ENCODE measurements around the gene NDST4. TPM values are rescaled to one million over a fixed set of nuclear protein-coding genes. Genes with fewer than 3 reads are reported as not detected.

NDST4 gene
- total and polyA plus RNA-seq, 2 donors from 2014 or later: not detected

DNA sequence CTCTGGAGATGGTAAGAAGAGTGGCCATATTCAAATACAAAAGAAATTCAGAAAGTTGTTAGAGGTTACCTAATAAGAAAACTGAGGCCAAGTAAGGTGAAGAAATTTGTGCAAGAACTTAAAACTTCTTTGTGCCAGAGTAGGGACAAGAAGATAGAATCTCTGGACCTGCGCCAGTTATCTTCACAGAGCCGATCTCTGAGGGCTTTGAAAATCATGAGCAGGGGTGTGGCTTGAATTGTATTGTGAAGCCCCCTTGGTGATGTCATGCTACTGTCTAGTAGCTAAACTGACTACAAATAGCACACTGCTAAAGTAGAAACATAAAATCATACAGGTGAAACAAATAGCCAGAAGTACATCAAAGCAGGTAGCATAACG lies 330.2 kb downstream of the NDST4 start:
- Histone ChIP-seq H3K27me3 (ENCODE audit: control insufficient read depth, insufficient read depth, low read length) (no peaks in the 10 kb centered on the region), H3K9ac (ENCODE audit: low read length in 3 of 3) (no peak overlapping the region), H3K4me1 (ENCODE audit: control insufficient read depth in 2 of 3, insufficient read depth in 2 of 3, low read depth in 1 of 3, low read length in 3 of 3) (no peaks in the 10 kb centered on the region), H3K4me3 (ENCODE audit: low read length in 3 of 3) (no peak overlapping the region), H3K36me3 (ENCODE audit: control insufficient read depth in 2 of 3, insufficient read depth in 3 of 3, low read length in 3 of 3) (no peaks in the 10 kb centered on the region), H3K9me3 (ENCODE audit: control insufficient read depth in 2 of 3, insufficient read depth in 1 of 3, low read length in 3 of 3) (no peaks in the 10 kb centered on the region), H3K27ac (ENCODE audit: low read depth in 2 of 2, low read length in 2 of 2) (no peak overlapping the region)
- intact Hi-C loops (cut with DNase I): no loop called here
- TF ChIP-seq, protein P1, sequence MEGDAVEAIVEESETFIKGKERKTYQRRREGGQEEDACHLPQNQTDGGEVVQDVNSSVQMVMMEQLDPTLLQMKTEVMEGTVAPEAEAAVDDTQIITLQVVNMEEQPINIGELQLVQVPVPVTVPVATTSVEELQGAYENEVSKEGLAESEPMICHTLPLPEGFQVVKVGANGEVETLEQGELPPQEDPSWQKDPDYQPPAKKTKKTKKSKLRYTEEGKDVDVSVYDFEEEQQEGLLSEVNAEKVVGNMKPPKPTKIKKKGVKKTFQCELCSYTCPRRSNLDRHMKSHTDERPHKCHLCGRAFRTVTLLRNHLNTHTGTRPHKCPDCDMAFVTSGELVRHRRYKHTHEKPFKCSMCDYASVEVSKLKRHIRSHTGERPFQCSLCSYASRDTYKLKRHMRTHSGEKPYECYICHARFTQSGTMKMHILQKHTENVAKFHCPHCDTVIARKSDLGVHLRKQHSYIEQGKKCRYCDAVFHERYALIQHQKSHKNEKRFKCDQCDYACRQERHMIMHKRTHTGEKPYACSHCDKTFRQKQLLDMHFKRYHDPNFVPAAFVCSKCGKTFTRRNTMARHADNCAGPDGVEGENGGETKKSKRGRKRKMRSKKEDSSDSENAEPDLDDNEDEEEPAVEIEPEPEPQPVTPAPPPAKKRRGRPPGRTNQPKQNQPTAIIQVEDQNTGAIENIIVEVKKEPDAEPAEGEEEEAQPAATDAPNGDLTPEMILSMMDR (IDR thresholded peaks at IDR 0.05; ENCODE audit: borderline replicate concordance, extremely low read depth, insufficient read depth): no peak
- FAIRE-seq (no peak), DNase-seq (no peak)

DNA sequence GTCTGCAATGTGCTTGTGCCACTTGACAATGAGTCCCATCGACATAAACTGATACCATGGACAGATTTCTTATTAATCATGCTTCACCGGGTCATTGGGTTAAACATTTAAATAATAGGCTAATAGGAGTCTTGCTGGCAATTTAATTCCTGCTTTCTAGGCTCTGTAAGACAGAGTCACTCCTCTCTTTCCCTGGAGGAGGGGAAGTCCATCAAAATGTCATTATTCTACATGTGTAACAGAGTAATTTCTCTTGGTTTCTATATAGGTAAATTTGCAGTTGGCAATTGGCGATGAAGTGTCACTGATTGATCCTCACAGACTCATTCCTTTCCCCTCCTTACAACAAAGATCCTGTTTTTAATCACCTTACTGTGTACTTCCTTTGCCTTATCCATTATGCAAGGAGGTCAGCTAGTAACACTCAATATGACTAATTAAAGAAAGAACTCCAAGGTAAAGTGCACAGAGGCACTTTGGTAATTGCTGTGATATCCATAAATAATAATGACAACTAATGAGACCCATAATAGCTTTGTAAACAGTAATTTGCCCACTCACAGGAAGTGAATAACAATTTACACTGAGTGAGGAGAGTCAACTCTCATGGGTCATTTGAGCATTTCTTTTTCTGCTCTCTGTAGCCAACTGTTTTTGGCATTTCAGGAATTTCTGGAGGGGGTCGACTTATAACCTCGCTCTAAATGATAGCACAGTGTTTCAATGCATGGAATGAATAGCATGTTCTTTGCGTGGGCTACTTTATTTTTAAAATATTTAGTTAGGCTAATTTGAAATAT lies 330.8 kb downstream of the NDST4 start:
- Histone ChIP-seq H3K4me1 (ENCODE audit: control insufficient read depth in 2 of 3, insufficient read depth in 2 of 3, low read depth in 1 of 3, low read length in 3 of 3) (no peaks in the 10 kb centered on the region), H3K9me3 (ENCODE audit: control insufficient read depth in 2 of 3, insufficient read depth in 1 of 3, low read length in 3 of 3) (no peaks in the 10 kb centered on the region), H3K27ac (ENCODE audit: low read depth in 2 of 2, low read length in 2 of 2) (no peak overlapping the region), H3K36me3 (ENCODE audit: control insufficient read depth in 2 of 3, insufficient read depth in 3 of 3, low read length in 3 of 3) (no peaks in the 10 kb centered on the region), H3K4me3 (ENCODE audit: low read length in 3 of 3) (no peak overlapping the region), H3K9ac (ENCODE audit: low read length in 3 of 3) (no peak overlapping the region), H3K27me3 (ENCODE audit: control insufficient read depth, insufficient read depth, low read length) (no peaks in the 10 kb centered on the region)
- DNase-seq (peak in 1 of 5 donors; percentile 1), FAIRE-seq (no peak)
- TF ChIP-seq, protein P1 (IDR thresholded peaks at IDR 0.05; ENCODE audit: borderline replicate concordance, extremely low read depth, insufficient read depth): no peak
- intact Hi-C loops (cut with DNase I): no loop called here

DNA sequence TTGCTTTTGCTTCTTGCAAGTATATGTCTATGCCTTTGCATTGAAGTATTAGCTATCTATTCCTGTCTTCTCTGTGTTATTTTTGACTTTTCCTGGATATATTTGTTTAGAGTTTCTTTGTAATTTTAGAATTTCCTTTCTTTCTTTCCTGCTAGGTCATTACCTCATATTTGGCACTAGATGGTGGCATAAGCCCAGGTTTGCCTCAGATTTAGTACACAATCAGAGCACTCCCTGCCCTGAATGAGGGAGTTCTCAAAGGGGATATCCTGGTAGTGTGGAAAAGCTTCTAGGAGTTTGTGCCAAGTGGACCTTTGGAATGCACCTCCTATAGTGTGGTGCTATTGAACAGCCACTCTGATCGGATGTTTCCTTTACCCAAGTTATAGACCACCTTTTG lies 333.2 kb downstream of the NDST4 start:
- Histone ChIP-seq H3K4me1 (ENCODE audit: control insufficient read depth in 2 of 3, insufficient read depth in 2 of 3, low read depth in 1 of 3, low read length in 3 of 3) (no peaks in the 10 kb centered on the region), H3K9me3 (ENCODE audit: control insufficient read depth in 2 of 3, insufficient read depth in 1 of 3, low read length in 3 of 3) (no peaks in the 10 kb centered on the region), H3K4me3 (ENCODE audit: low read length in 3 of 3) (no peak overlapping the region), H3K36me3 (ENCODE audit: control insufficient read depth in 2 of 3, insufficient read depth in 3 of 3, low read length in 3 of 3) (no peaks in the 10 kb centered on the region), H3K27ac (ENCODE audit: low read depth in 2 of 2, low read length in 2 of 2) (no peak overlapping the region), H3K9ac (ENCODE audit: low read length in 3 of 3) (no peak overlapping the region), H3K27me3 (ENCODE audit: control insufficient read depth, insufficient read depth, low read length) (no peaks in the 10 kb centered on the region)
- DNase-seq (peak in 3 of 5 donors; percentile 17 to 66 (median 66)), FAIRE-seq (no peak)
- TF ChIP-seq, protein P1 (IDR thresholded peaks at IDR 0.05; ENCODE audit: borderline replicate concordance, extremely low read depth, insufficient read depth): peak; percentile 26
- intact Hi-C loops (cut with DNase I): no loop called here

Measured in kidney (tissue), 14 donors.